PFSK-1 (cell line): Measurements from ENCODE around the gene ACTR5.

Experiments used
- FOXP2 ChIP-seq: optimal IDR thresholded peaks from 2 replicates; pipeline ENCODE3; 2011; ENCODE audit warnings: borderline replicate concordance, control low read depth, inconsistent platforms; ENCODE audit not compliant: insufficient read depth; ENCODE audit errors: extremely low read length, extremely low read depth
- POLR2AphosphoS5 ChIP-seq: IDR thresholded peaks from 2 replicates; pipeline ENCODE4 v1.6.1; 2012; ENCODE audit warnings: low read depth, mild to moderate bottlenecking, control low read depth, low read length, moderate library complexity
- REST ChIP-seq, 2 experiments: IDR thresholded peaks; 2 replicates each; pipeline versions ENCODE4 v1.6.1 to v1.8.0; 2011 to 2012; ENCODE audit warnings: low read depth in 2 of 2, low read length in 2 of 2, control low read depth in 1 of 2, inconsistent platforms in 1 of 2, mild to moderate bottlenecking in 1 of 2, moderate library complexity in 1 of 2; ENCODE audit not compliant: insufficient read depth in 1 of 2
- SIN3A ChIP-seq: IDR thresholded peaks from 2 replicates; pipeline ENCODE4 v1.6.1; 2012; ENCODE audit warnings: mild to moderate bottlenecking, low read length, moderate library complexity, borderline replicate concordance; ENCODE audit not compliant: insufficient read depth
- TAF1 ChIP-seq: IDR thresholded peaks from 2 replicates; pipeline ENCODE4 v1.6.1; 2012; ENCODE audit warnings: low read length, control low read depth, borderline replicate concordance; ENCODE audit not compliant: insufficient read depth

Gene ACTR5

GRCh38 chr20:38704136-38704535, 44.1 kb upstream of the ACTR5 start:
- TF ChIP-seq TAF1: no peak
- no peak for TF ChIP-seq POLR2AphosphoS5
- TF ChIP-seq FOXP2: no peak
- TF ChIP-seq REST (IDR thresholded peaks at IDR 0.05; ENCODE audit: insufficient read depth in 1 of 2, low read depth in 2 of 2, low read length in 2 of 2): no peak
- TF ChIP-seq SIN3A: no peak

DNA sequence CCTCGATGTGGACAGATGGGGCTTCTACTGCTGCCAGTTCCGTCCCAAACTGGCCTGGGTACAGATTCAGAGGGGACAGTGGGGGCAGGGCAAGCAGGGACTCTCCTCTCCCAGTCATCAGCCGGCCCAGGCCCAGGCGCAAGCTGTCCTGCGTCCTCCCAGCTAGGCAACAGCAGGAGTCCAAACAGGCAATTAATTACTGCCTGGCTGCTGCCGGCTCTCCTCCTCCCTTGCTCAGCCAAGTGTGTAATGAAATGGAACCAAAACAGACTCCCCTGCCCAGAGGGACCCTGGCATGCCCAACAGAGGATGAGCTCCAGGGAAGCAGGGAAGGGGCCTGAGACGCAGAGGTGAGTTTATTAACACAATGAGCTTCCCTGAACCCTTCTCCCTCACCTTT, 41.8 kb upstream of the ACTR5 start:
- TF ChIP-seq TAF1: no peak
- no peak for TF ChIP-seq POLR2AphosphoS5
- TF ChIP-seq REST (IDR thresholded peaks at IDR 0.05; ENCODE audit: insufficient read depth in 1 of 2, low read depth in 2 of 2, low read length in 2 of 2): no peak
- no peak for TF ChIP-seq SIN3A
- TF ChIP-seq FOXP2: no peak

GRCh38 chr20:38714308-38714707, 34.0 kb upstream of the ACTR5 start:
- no peak for TF ChIP-seq SIN3A
- TF ChIP-seq REST (IDR thresholded peaks at IDR 0.05; ENCODE audit: insufficient read depth in 1 of 2, low read depth in 2 of 2, low read length in 2 of 2): no peak
- TF ChIP-seq FOXP2: no peak
- TF ChIP-seq TAF1: no peak
- no peak for TF ChIP-seq POLR2AphosphoS5

DNA sequence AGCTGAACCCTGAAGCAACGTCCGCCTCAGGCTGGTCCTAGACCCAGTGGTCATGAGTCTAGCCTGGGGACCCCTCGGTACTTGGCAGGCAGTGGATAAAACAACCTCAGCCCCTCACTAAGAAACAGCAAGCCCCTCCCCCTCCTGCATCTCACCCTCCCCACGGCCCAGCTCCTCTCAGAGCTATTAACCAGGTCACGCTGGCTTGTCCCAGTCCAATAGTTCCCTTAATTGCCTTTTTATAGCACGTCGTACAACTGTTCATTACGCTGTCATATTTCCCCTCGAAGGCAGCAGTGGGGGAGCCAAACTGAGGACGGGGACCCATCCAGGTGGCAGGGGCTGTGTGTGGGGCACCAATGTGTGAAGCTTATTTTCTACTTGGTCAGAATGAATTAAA, 32.6 kb upstream of the ACTR5 start:
- TF ChIP-seq POLR2AphosphoS5 (no peak), SIN3A (no peak), REST (IDR thresholded peaks at IDR 0.05; ENCODE audit: insufficient read depth in 1 of 2, low read depth in 2 of 2, low read length in 2 of 2) (no peak), FOXP2 (no peak), TAF1 (no peak)

- no peak for TF ChIP-seq POLR2AphosphoS5
- TF ChIP-seq REST (IDR thresholded peaks at IDR 0.05; ENCODE audit: insufficient read depth in 1 of 2, low read depth in 2 of 2, low read length in 2 of 2): no peak
- TF ChIP-seq SIN3A: no peak
- TF ChIP-seq TAF1: no peak
- no peak for TF ChIP-seq FOXP2
Observed at GRCh38 chr20:38722683-38723016, 25.6 kb upstream of the ACTR5 start.
